Nephron (organoid): ENCODE results near the gene SESTD1.

ENCODE experiments used
- H3K27ac Mint-ChIP-seq, 3 experiments: 2 replicates each; pipeline ENCODE4 v1.8.0; 2020; ENCODE audit warnings: mixed read lengths in 3 of 3, mild to moderate bottlenecking in 2 of 3, moderate library complexity in 1 of 3
- H3K27me3 Mint-ChIP-seq: 2 replicates; pipeline ENCODE4 v1.8.0; 2021; ENCODE audit warnings: low read depth, mild to moderate bottlenecking, moderate library complexity, mixed read lengths
- H3K36me3 Mint-ChIP-seq: 2 replicates; pipeline ENCODE4 v1.8.0; 2020; ENCODE audit warnings: low read depth, mixed read lengths
- H3K4me1 Mint-ChIP-seq: 2 replicates; pipeline ENCODE4 v1.8.0; 2020; ENCODE audit warnings: mixed read lengths
- H3K4me3 Mint-ChIP-seq, 3 experiments: 2 replicates each; pipeline ENCODE4 v1.8.0; 2020; ENCODE audit warnings: mild to moderate bottlenecking in 3 of 3, mixed read lengths in 3 of 3, moderate library complexity in 2 of 3
- H3K9me3 Mint-ChIP-seq: 2 replicates; pipeline ENCODE4 v1.8.0; 2020; ENCODE audit warnings: mixed read lengths
- TF ChIP-seq, protein P1 (sequence below), 3 experiments: fragments of 200-600 bp; sonication (generic); IDR thresholded peaks; one replicate each; pipeline ENCODE4 v1.5.0; 2021; ENCODE audit warnings: antibody characterized with exemption in 3 of 3; ENCODE audit not compliant: unreplicated experiment in 3 of 3

SESTD1 gene

DNA sequence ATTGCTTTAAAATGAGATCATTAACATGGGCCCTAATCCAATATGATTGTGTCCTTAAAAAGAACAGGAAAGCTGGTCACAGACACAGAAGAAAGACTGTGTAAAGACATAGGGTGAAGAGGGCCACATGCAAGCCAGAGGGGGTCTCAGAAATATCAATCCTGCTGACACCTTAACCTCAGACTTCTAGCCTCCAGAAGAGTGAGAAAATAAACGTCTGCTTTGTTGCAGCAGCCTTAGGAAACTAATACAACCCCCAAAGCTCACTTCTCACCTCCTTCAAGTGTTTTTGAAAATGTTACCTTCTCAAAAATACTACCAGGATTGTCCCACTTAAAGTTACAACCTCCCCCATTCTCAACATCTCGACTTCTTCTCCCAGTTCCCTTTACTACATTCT, 39.8 kb upstream of the SESTD1 start:
- TF ChIP-seq, protein P1, sequence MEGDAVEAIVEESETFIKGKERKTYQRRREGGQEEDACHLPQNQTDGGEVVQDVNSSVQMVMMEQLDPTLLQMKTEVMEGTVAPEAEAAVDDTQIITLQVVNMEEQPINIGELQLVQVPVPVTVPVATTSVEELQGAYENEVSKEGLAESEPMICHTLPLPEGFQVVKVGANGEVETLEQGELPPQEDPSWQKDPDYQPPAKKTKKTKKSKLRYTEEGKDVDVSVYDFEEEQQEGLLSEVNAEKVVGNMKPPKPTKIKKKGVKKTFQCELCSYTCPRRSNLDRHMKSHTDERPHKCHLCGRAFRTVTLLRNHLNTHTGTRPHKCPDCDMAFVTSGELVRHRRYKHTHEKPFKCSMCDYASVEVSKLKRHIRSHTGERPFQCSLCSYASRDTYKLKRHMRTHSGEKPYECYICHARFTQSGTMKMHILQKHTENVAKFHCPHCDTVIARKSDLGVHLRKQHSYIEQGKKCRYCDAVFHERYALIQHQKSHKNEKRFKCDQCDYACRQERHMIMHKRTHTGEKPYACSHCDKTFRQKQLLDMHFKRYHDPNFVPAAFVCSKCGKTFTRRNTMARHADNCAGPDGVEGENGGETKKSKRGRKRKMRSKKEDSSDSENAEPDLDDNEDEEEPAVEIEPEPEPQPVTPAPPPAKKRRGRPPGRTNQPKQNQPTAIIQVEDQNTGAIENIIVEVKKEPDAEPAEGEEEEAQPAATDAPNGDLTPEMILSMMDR (IDR thresholded peaks at IDR 0.05; ENCODE audit: unreplicated experiment in 3 of 3) = no peak
- H3K27me3 Mint-ChIP-seq = no peaks in the 10 kb centered on the region
- no peaks in the 10 kb centered on the region for H3K36me3 Mint-ChIP-seq
- peaks cover 4% of the 10 kb centered on the region for H3K9me3 Mint-ChIP-seq
- no peak overlapping the region for H3K4me3 Mint-ChIP-seq
- no peak overlapping the region for H3K27ac Mint-ChIP-seq
- peaks cover 10% of the 10 kb centered on the region for H3K4me1 Mint-ChIP-seq

DNA sequence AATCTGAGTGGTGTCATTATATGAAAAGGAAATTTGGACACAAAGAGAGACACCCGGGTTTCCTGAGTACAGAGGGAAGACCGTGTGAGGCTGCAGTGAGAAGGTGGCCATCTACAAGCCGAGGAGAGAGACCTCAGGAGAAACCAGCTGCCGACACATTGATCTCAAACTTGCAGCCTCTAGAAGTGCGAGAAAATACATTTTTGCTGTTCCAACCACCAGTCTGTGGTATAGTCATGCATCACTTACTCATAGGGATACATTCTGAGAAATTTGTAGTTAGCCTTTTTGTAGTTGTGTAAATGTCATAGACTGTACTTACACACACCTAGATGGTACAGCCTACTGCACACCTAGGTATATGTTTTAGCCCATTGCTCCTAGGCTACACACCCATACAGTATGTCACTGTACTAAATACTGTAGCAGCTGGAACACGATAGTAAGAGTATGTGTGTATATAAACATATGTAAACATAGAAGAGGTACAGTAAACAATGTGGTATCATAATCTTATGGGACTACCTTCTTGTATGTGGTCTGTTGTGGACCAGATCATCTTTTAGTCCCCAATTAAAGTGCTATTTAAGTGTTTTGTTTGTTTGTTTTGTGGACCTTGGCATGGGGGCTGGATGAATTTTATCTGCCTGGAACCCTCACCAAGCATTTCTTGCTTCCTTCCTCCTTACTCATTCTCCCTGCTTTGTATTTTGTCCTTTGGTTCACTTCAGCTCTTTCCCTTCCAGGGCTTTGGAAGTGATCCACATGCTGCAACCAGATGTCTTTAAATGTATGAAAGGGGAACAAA, 38.3 kb upstream of the SESTD1 start:
- peaks cover 8% of the 10 kb centered on the region for H3K4me1 Mint-ChIP-seq
- no peaks in the 10 kb centered on the region for H3K27me3 Mint-ChIP-seq
- no peak overlapping the region for H3K27ac Mint-ChIP-seq
- TF ChIP-seq, protein P1 (IDR thresholded peaks at IDR 0.05; ENCODE audit: unreplicated experiment in 3 of 3) = no peak
- H3K4me3 Mint-ChIP-seq = no peak overlapping the region
- no peaks in the 10 kb centered on the region for H3K36me3 Mint-ChIP-seq
- peaks cover 4% of the 10 kb centered on the region for H3K9me3 Mint-ChIP-seq

DNA sequence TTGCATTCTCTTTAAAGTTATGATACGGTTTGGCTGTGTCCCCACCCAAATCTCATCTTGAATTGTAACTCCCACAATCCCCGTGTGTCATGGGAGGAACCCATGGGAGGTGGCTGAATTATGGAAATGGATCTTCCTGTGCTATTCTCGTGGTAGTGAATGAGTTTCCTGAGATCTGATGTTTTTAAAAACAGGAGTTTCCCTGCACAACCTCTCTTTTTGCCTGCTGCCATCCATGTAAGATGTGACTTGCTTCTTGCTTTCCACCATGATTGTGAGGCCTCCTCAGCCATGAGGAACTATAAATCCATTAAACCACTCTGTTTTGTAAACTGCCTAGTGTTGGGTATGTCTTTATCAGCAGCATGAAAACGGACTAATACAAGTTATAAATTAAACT, 37.5 kb upstream of the SESTD1 start:
- Mint-ChIP-seq H3K9me3 (peaks cover 4% of the 10 kb centered on the region), H3K27ac (no peak overlapping the region), H3K4me3 (no peak overlapping the region), H3K27me3 (no peaks in the 10 kb centered on the region), H3K36me3 (no peaks in the 10 kb centered on the region), H3K4me1 (no peaks in the 10 kb centered on the region)
- TF ChIP-seq, protein P1 (IDR thresholded peaks at IDR 0.05; ENCODE audit: unreplicated experiment in 3 of 3) = no peak

DNA sequence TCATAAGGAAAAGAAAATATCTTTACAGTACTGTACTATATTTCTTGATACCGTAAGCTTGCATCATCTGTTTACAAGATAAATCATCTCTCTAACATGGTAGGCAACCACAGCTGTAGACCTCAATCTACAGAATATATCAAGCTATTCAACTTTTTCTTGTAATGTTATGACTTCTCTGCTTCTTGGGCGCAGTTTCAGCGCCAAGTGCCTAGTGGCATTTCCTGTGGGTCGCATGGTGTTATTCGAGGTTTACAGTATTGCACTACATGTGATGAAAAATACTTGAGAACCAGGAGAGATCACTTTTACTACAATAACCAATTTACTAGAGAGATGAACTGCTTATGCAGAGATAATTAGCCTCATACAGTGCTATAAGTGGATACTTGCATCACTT, 34.0 kb upstream of the SESTD1 start:
- Mint-ChIP-seq H3K27ac (no peak overlapping the region), H3K27me3 (no peaks in the 10 kb centered on the region), H3K36me3 (no peaks in the 10 kb centered on the region), H3K4me3 (no peak overlapping the region), H3K9me3 (peaks cover 4% of the 10 kb centered on the region), H3K4me1 (no peaks in the 10 kb centered on the region)
- TF ChIP-seq, protein P1 (IDR thresholded peaks at IDR 0.05; ENCODE audit: unreplicated experiment in 3 of 3) = no peak

DNA sequence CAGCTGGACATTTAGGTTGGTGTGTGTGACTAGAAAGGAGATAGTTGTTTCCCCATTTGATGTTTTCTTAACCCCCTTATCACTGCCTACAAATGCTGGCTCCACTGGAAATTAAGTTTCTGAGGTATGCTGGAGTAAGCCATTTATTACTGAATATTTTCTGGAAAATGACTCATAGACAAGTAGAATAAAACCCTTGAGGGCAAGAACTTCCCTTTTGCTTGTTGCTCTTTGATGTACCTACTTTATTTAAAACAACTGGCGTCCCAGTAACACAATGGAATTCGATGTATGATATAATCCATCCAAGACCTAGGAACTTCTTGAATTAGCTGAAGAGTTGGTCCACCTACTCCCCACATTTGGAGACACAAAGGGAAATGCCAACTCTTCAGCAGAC, 33.3 kb upstream of the SESTD1 start:
- no peaks in the 10 kb centered on the region for H3K36me3 Mint-ChIP-seq
- no peaks in the 10 kb centered on the region for H3K27me3 Mint-ChIP-seq
- no peaks in the 10 kb centered on the region for H3K4me1 Mint-ChIP-seq
- H3K9me3 Mint-ChIP-seq = peaks cover 4% of the 10 kb centered on the region
- no peak overlapping the region for H3K4me3 Mint-ChIP-seq
- TF ChIP-seq, protein P1 (IDR thresholded peaks at IDR 0.05; ENCODE audit: unreplicated experiment in 3 of 3) = no peak
- H3K27ac Mint-ChIP-seq = no peak overlapping the region

DNA sequence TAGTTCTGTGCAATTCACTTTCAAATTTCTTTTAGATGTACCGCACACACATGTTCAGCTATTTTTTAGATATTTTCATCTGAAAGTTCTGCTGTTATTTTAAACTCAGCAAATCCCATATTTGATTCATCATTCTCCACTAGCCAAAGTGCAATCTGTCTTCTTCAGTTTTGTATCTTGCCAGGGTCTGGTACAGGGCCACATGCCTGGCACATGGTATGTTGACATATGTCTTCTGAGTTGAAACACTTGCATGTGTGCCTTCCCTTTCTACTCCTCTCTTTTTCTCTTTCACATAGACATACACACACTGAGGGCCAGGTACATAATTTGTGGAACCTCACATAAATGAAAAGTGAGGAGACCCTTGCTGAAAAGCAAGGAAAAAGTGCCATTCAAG, 25.7 kb upstream of the SESTD1 start:
- Mint-ChIP-seq H3K9me3 (no peaks in the 10 kb centered on the region), H3K36me3 (no peaks in the 10 kb centered on the region), H3K27me3 (no peaks in the 10 kb centered on the region), H3K4me1 (no peaks in the 10 kb centered on the region), H3K27ac (no peak overlapping the region), H3K4me3 (no peak overlapping the region)
- TF ChIP-seq, protein P1 (IDR thresholded peaks at IDR 0.05; ENCODE audit: unreplicated experiment in 3 of 3) = no peak
